Stimulated activated CD4-positive, alpha-beta T cell treated with anti-CD3 and anti-CD28 coated beads, Interleukin-1b, Interleukin-23, amount 100 ng/mL, for 48 hours (primary cell): ENCODE measurements around the gene PDZRN3.

Experiments
- DNase-seq: peaks from one replicate; pipeline ENCODE4 v3.0.0-alpha.2; 2020

Gene PDZRN3

DNA sequence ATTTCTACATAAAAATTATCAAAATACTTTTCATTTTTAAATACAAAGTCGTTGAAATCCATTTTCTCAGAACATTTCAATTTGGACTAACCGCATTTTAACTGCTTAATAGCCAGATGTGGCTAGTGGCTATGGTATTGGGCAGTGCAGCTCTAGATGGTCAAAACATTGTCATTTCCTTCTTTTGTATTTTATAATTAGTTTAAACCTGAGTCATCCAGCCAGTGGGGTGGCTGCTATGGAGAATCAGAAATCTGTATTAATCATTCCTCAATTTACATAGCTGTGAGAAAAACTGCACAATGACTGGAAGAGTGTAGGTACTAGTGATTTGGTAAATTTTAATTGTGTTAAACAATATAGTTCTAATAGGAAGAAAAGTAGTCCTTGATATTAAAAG, 245.3 kb downstream of the PDZRN3 start:
- DNase-seq, result no peak

DNA sequence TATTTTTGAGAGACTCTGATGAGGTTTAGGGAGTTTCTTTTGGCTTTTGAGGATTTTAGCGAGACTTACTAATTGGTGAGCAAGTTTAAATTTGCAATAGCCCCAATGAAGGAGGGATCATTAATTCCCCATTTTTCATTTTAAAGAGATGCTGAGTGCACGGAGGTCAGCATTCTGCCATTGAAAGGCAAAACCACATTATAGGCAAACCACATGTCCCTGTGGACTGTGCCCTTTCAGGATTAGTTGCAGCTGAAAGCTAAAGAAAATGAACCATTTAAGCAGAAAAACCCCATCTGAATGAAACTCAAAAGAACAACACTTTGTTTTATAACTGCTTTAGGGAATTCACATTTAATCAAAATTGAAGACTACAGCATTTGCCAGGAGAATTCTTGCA, 246.5 kb downstream of the PDZRN3 start:
- DNase-seq, result no peak

DNA sequence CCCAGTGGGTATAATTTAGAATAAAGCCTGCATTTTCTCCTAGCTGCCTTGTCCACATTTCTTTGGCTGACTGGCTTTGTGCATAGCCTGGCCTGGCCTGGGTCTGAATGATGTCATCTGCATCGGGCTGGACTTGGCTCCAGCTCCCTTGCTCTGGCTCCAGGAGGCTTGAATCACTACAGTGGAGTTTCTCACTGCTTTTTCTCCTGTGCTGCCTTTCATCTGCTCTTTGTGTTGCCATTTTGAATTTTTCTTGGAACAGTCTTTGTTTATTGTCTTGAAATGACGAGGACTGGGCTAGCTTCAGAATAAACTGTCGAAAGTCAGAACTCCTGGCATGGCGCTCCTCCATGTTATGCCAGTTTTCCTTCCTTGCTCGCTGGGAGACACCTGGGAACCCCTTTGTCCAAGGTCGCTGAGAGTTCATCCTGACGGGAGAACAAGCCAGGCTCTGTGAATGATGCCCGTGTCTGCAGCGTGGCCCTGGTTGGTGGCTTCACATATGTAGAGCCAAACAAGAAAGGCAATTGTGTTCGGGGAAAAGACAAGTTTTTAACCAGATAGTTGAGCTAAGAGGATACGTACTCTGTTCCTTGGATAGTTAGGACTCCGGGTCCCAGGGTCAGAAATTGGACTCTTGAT, 258.9 kb downstream of the PDZRN3 start:
- no peak for DNase-seq

DNA sequence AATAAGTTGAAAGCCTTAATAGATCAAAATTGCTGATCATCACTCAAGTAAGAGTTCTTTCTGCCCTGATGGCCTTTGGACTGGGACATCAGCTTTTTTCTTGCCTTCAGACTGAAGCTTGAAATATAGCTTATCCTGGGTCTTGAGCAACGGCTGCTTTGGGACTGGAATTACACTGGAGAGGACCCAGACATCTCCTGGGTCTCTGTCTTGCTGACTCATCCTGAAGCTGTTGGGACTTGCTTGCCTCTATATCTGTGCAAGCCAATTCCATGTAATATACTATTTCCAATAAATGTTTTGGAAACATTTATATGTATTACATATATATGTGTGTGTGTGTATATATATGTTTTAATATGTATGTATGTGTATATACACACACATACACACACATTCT, 260.2 kb downstream of the PDZRN3 start:
- DNase-seq, result no peak

DNA sequence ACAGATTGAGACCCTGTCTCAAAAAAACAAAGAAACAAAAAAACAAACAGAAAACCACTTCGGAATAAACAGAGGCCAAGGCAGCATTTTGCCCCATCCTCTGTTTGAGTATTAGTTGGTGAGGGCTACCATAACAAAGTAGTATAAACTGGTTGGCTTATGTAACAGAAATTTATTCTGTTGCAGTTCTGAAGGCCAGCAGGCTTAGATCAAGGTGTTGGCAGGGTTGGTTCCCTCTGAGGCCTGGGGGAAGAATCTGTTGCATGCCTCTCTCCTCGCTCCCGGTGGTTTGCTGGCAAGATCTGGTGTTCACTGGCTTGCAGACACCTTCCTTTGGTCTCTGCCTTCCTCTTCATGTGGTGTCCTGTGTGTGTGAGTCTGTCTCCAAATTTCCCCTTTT, 261.6 kb downstream of the PDZRN3 start:
- no peak for DNase-seq

DNA sequence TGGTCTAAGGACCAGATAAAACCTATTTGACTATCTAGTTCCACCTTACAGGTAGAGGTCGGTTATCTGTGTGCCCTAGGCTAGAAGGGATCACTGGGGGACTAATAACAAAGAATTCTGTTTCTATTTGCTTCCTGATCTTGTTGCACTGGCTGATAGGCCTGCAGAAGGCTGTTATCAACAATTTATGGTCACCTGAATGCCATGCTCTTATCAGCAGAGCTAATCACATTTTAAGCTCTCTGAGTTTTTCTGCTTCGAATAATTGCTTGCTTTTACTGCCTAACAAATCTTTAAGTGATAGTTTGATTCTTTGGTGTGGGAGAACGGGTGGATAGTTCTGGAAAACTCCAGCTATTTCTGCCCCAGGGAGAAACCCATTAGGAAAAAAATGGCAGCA, 263.1 kb downstream of the PDZRN3 start:
- no peak for DNase-seq

DNA sequence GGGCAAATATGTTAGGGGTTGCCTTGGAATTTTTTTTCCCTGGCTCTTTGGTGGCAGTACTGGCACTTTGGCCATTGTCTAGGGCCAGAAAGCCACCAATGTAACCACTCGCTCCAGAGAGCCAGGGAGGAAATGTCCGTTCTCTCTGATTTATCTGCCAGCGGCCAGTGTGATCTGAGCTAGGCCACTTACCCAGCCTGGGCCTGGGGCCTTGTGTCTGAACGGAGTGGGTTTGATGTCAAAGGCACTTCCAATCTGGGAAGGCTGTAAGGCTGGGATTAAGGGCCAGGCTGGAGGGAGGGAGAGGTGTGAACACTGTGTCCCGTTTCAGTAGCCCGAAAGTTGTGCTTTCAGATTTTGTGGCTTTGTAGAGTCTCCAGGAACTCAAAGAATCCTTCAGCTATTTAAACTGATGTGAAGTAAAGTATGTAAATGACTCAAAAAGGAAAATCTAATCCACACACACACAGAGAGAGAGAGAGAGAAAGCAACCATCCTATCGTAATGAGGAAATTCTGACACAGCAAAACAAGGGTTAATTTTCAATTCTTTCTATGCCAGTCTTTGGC, 271.0 kb downstream of the PDZRN3 start:
- DNase-seq, result no peak

DNA sequence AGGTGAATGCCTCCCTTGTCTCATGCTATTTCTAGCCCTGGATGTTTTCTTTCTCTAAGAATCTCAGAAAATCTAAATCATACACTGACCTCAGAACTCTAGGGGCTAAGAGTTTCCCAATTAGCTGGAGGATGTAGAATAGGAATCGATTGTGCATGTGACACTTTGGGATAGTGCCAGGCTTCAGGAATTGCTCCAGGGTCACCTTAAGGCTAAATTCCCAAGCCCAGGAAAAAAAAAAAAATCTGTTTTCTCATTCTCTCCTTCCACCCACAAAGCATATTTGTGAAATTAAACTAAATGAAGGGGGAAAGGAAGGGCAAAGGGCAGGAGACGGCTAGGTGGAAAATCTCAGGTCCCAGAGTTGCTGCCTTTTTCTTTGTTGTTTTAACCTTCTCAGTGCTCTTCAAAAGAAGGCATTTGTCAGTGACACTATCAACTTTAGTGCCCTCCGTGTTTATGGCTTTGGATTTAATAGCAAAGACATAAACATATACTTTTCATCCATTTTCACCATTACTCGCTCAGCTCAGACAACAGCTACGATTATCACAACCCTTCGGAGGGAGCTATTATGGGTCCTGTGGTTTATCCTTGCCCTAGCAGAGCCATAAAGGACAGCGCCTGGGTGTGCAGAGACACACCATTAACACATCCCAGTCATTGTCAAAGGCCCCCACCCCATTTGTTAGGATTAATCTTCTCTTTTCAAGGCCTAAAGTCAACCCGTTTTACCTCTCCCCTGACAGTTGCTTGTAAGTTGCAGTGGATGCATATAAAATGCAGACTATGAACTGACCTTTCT, 271.7 kb downstream of the PDZRN3 start:
- no peak for DNase-seq

DNA sequence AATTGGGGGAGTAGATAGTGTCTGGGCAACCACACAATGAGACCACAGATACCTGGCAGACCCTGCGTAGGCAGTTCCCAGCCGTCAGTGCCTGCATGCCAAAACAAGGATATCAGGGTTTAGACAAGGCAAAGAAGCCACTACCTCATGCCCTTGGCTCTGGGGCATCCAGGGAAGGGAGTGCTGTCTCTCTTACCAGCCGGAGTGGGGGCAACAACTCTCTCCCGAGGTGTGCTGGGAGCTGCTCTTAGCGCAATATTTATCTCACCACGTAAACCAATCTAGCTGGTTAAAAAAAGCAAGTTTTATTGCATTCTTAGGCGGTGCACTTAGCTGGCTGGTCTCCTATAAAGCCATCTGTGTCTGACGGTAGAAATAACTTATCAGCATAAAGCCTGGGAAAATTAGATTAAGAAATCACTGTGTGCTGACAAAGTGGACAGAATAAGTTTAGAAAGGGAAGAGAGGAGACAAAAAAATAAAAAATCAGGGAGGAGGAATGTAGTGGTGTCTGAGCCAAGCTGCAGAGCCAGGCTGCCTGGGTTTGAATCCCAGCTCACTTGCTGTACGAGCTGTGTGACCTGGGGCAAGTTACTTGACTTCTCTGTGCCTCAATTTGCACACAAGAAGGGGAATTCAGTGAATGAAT, 273.2 kb downstream of the PDZRN3 start:
- DNase-seq, result no peak

DNA sequence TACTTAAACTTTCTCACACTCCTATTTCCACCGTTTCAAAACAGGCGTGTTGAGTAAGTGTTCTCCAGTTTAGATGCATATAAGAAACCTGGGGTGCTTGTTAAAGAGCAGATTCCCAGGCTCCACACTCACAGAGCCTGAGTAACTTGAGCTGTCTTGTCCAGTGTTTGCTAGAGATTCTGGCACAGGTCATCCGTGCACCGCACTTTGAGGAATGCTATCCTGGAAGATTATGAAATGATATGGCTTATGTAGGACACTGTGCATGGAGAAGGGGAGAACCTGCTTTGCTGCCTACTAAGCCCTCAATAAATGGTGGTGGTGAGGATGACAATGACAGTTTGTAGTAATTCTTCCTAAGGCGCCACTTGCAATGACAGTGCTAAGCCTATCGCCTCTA, 273.7 kb downstream of the PDZRN3 start:
- no peak for DNase-seq

DNA sequence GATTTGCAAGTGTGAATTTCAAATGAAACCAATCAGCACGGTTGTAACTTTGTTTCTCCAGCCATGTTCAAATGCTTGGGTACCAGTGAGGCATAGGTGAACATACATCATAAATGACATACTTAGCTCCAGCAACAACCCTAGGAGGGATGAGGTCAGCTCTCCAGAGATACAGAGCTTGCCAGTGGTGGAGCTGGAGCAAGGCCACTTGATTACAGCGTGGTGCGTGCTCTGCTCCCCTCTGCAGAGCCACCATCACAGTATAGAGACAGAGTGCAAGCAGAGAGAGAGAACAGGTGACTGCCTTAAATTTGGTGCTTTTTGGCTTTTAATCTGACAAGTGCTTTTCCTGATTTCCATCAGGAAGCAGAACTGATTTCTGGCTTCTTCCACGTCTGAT, 275.1 kb downstream of the PDZRN3 start:
- no peak for DNase-seq

DNA sequence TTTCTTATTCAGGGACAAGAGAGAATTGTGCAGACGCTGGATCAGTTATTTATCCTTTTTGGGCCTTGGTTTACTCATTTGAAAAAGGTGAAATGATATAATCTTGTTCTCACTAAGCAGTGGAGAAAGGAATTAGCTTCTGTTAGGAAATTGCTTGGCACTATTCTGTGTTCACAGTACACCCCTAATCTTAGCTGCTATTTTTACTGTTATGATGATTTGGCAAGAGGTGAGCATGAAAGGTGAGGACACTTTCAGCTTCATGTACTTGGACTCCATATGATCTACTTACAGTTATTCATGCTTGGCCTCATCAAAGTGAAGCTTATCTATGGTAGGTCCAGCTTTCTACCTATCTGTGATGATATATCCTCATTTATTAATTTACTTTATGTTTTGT, 282.7 kb downstream of the PDZRN3 start:
- DNase-seq, result no peak

DNA sequence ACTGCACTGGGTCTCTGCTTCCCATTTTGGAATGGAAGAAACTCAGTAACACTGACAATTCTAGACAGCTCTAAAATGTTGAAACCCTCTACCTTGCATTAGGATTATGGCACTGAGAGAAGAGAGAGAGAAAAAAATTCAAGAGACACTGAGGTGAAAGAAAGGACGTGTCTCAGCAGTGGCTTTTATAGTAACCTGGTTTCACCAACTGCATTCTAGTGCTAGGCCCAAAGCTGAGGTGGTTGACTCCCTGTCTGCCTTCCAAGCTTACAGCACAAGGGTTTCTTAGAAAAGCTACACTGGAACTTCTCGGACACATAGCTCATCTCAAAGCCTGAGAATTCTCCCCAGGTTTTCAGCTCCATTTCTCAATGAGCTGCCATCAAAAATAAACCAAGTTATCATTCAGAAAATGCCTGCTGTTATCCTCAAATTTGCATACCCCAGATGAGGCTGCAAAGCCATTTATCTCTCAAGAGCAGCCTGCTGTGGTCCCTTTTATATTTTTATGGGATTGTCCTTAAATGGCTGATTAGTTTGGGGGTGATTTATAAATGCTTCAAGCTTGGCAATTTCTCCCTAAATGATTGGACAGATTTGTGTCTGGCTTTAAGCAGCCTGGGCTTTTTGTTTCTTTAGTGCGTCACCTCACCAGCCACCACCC, 283.3 kb downstream of the PDZRN3 start:
- DNase-seq, result no peak

DNA sequence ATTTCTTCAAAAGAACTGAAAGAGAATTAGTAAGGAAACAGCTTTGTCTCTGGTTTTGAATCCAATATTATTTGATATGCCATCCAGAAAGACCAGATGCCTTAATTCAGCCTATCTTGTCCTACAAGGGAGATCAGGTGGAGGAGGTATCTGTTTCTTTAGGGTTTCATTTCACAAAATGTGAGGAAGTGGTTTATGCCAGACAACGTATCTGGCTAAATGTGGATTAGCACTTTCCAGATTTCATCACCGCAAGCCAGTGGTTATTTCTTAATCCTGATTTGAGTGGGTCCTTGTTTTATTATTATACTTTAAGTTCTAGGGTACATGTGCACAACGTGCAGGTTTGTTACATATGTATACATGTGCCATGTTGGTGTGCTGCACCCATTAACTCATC, 292.2 kb downstream of the PDZRN3 start:
- no peak for DNase-seq
